SU-DHL-6 (cell line): Measurements from ENCODE around the gene PARS2.

Source experiments
- H2AFZ ChIP-seq: fragments of 200-600 bp; sonication (generic); 2 replicates; pipeline ENCODE4 v1.6.1; 2014; ENCODE audit warnings: low read depth, mild to moderate bottlenecking, moderate library complexity, mixed read lengths, antibody characterized with exemption, low read length; ENCODE audit not compliant: severe bottlenecking
- H3F3A ChIP-seq: fragments of 200-600 bp; shearing (Covaris generic); 2 replicates; pipeline ENCODE4 v1.6.0; 2016; ENCODE audit warnings: antibody characterized with exemption, mild to moderate bottlenecking; ENCODE audit not compliant: insufficient read depth
- H3K27ac ChIP-seq: fragments of 200-600 bp; sonication (generic); 2 replicates; pipeline ENCODE4 v1.5.1; 2016; ENCODE audit warnings: low read depth, mild to moderate bottlenecking, low read length, moderate library complexity, mixed read lengths
- H3K27me3 ChIP-seq: fragments of 200-600 bp; sonication (generic), shearing (Covaris generic); 2 replicates; pipeline ENCODE4 v1.6.0; 2014; ENCODE audit warnings: mild to moderate bottlenecking, low read length
- H3K36me3 ChIP-seq: fragments of 200-600 bp; sonication (generic); 2 replicates; pipeline ENCODE4 v1.6.1; 2014; ENCODE audit warnings: mild to moderate bottlenecking, low read length, mixed read lengths
- H3K4me2 ChIP-seq: fragments of 300-600, 200-600 bp; shearing (Covaris generic), sonication (generic); 2 replicates; pipeline ENCODE4 v1.6.0; 2014; ENCODE audit warnings: low read length, low read depth, mild to moderate bottlenecking; ENCODE audit not compliant: poor library complexity, severe bottlenecking
- H3K4me3 ChIP-seq: fragments of 200-600 bp; sonication (generic); 2 replicates; pipeline ENCODE4 v1.5.1; 2014; ENCODE audit warnings: antibody characterized with exemption, low read length, mild to moderate bottlenecking, mixed read lengths; ENCODE audit not compliant: insufficient read depth, poor library complexity, severe bottlenecking
- H3K79me2 ChIP-seq: fragments of 200-600 bp; sonication (generic); 2 replicates; pipeline ENCODE4 v1.6.1; 2014; ENCODE audit warnings: mild to moderate bottlenecking, low read length, moderate library complexity; ENCODE audit not compliant: insufficient read depth
- H3K9ac ChIP-seq: fragments of 200-600 bp; sonication (generic); 2 replicates; pipeline ENCODE4 v1.7.0; 2014; ENCODE audit warnings: mild to moderate bottlenecking, low read length
- H3K9me2 ChIP-seq: fragments of 200-600 bp; sonication (generic); replicated peaks from 2 replicates; pipeline ENCODE4 v1.6.1; 2014; ENCODE audit warnings: low read length; ENCODE audit not compliant: insufficient read depth
- H3K9me3 ChIP-seq: fragments of 200-600 bp; sonication (generic); 2 replicates; pipeline ENCODE4 v1.6.1; 2014; ENCODE audit warnings: low read length, mixed read lengths; ENCODE audit not compliant: insufficient read depth
- H4K20me1 ChIP-seq: fragments of 200-600 bp; sonication (generic); 2 replicates; pipeline ENCODE4 v1.6.1; 2014; ENCODE audit warnings: low read depth, mild to moderate bottlenecking, antibody characterized with exemption, low read length, moderate library complexity, mixed read lengths
- EZH2phosphoT487 ChIP-seq: fragments of 200-600 bp; sonication (generic), shearing (Covaris generic); conservative IDR thresholded peaks from 2 replicates; pipeline ENCODE4 v1.6.1; 2018; ENCODE audit warnings: mild to moderate bottlenecking, antibody characterized with exemption, low read length, moderate library complexity, mixed read lengths
- TF ChIP-seq, protein P1 (sequence below): fragments of 200-600 bp; sonication (generic); IDR thresholded peaks from one replicate; pipeline ENCODE4 v1.5.1; 2017; ENCODE audit warnings: antibody characterized with exemption, mild to moderate bottlenecking, low read length, moderate library complexity; ENCODE audit not compliant: insufficient read depth, poor library complexity, severe bottlenecking

PARS2 gene

GRCh38 chr1:54805466-54805865 is 41.1 kb upstream of the PARS2 start:
- Histone ChIP-seq H3K79me2 (no peaks in the 10 kb centered on the region), H3K9me2 (no peaks in the 10 kb centered on the region), H4K20me1 (no peaks in the 10 kb centered on the region), H3K9me3 (no peaks in the 10 kb centered on the region), H3K4me3 (no peak overlapping the region), H3K27ac (no peak overlapping the region), H3K9ac (no peak overlapping the region), H3K36me3 (no peaks in the 10 kb centered on the region), H3F3A (no peaks in the 10 kb centered on the region), H3K27me3 (no peaks in the 10 kb centered on the region), H3K4me2 (no peak overlapping the region), H2AFZ (no peak overlapping the region)
- TF ChIP-seq, protein P1, sequence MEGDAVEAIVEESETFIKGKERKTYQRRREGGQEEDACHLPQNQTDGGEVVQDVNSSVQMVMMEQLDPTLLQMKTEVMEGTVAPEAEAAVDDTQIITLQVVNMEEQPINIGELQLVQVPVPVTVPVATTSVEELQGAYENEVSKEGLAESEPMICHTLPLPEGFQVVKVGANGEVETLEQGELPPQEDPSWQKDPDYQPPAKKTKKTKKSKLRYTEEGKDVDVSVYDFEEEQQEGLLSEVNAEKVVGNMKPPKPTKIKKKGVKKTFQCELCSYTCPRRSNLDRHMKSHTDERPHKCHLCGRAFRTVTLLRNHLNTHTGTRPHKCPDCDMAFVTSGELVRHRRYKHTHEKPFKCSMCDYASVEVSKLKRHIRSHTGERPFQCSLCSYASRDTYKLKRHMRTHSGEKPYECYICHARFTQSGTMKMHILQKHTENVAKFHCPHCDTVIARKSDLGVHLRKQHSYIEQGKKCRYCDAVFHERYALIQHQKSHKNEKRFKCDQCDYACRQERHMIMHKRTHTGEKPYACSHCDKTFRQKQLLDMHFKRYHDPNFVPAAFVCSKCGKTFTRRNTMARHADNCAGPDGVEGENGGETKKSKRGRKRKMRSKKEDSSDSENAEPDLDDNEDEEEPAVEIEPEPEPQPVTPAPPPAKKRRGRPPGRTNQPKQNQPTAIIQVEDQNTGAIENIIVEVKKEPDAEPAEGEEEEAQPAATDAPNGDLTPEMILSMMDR: no peak
- TF ChIP-seq EZH2phosphoT487: no peak

GRCh38 chr1:54804471-54805132 is 40.3 kb upstream of the PARS2 start:
- Histone ChIP-seq H3K4me2 (no peak overlapping the region), H3K79me2 (no peaks in the 10 kb centered on the region), H2AFZ (no peak overlapping the region), H4K20me1 (no peaks in the 10 kb centered on the region), H3K9me3 (no peaks in the 10 kb centered on the region), H3K27ac (no peak overlapping the region), H3F3A (no peaks in the 10 kb centered on the region), H3K4me3 (no peak overlapping the region), H3K27me3 (no peaks in the 10 kb centered on the region), H3K9ac (no peak overlapping the region), H3K9me2 (no peaks in the 10 kb centered on the region), H3K36me3 (no peaks in the 10 kb centered on the region)
- TF ChIP-seq, protein P1: no peak
- TF ChIP-seq EZH2phosphoT487: no peak

GRCh38 chr1:54803761-54804470 is 39.6 kb upstream of the PARS2 start:
- no peaks in the 10 kb centered on the region for H3K9me3 ChIP-seq
- no peak overlapping the region for H3K9ac ChIP-seq
- H3K4me3 ChIP-seq: no peak overlapping the region
- H3K36me3 ChIP-seq: no peaks in the 10 kb centered on the region
- H3K27me3 ChIP-seq: no peaks in the 10 kb centered on the region
- H3K9me2 ChIP-seq: no peaks in the 10 kb centered on the region
- no peaks in the 10 kb centered on the region for H3F3A ChIP-seq
- H4K20me1 ChIP-seq: no peaks in the 10 kb centered on the region
- no peak overlapping the region for H2AFZ ChIP-seq
- TF ChIP-seq, protein P1: no peak
- no peak for TF ChIP-seq EZH2phosphoT487
- no peak overlapping the region for H3K4me2 ChIP-seq
- no peaks in the 10 kb centered on the region for H3K79me2 ChIP-seq
- H3K27ac ChIP-seq: no peak overlapping the region
